Measurements from ENCODE around the gene CREB3L1.

- TF ChIP-seq CTCF (IDR thresholded peaks at IDR 0.05) (no peak), POLR2A (IDR thresholded peaks at IDR 0.05) (no peak)
Observed at GRCh38 chr11:46321757-46322156, 44.3 kb downstream of the CREB3L1 start.

All from gastroesophageal sphincter (tissue), 3 donors.